M059J (cell line): ENCODE data around the gene CYSRT1. TPM values are rescaled to one million over a fixed set of nuclear protein-coding genes. Genes with fewer than 3 reads are reported as not detected.

Source experiments
- DNase-seq: peaks from one replicate; pipeline ENCODE4 v3.0.0-alpha.2; 2012; ENCODE audit warnings: low read depth
- total RNA-seq: library from RNA; depleted of rRNA; stranded (reverse); fragments of >200 nt; shearing (Covaris generic); gene quantifications from 2 replicates; pipeline ENCODE4 v1.2.3, GENCODE V29; 2014

The CYSRT1 gene
- total RNA-seq, 1 experiment from 2014 or later, result 1.0 TPM

DNA sequence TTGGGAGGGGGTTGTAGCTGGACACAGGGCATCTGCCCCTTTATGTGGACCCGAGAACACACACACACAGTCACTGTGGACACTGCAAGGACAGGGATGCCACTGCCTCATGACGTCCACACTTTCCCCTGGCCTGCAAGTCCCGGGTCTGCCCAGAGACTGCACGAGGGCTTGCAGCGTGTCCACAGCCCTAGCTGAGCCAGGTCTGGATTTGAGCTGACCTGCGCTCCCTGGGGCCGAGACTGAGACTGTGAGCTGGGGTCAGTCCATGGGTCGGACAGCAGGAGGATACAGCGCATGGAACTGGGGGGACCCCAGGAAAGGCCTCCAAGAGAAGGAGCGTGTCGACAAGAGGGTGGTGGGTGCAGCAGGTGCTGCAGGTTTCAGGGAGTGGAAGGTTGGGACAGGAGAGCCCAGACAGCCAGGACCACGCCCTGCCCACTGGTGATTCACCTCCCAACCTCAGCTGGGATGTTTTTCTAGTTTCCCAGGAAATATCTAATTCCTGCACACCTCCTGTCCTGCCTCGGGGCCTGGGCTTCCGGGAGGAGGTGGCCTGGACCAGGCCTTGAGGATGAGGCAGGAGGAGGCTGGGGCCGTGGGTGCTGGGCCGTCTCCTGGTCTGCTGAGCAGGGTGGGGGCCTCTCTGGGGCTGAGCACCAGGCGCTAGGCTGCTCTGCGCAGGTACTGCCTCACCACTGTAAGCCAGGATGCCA is 1.5 kb downstream of the CYSRT1 start:
- peak; percentile 84 for DNase-seq

DNA sequence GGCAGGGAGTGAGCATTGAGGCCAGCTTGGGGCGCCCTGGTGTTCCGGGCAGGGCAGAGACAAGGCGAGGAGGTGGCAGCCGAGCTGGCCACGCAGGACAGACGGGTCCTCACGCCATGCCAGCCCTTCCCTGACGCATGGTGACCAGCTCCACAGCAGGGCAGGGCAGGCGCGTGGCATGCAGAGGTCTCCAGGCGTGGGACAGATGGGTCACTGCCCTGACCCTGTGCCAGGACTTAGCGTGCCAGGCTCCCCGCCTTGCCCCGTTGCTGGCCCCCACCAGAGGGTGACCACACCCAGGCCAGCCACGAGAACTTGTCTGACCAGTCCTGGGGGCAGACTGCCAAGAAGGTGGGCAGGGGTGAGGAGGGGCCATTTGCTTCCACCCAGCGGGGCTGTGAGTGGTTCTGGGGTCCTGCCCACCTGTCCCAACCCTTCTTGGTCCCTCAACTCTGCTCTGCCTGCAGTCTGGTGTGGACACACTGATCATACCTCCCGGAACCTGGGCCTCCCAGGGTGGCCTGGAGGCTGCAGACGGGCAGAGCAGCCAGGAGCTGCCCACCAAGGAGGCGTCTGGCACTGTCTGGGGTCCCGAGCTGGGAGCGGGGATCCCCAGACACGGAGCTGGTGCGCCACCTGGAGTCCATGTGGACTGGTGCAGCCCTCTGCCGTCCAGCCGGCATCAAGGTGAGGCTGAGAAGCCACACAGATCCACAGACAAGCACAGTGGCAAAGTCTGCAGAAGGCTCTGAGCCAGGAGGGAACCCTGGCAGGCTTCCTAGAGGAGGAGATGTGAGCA is 2.3 kb downstream of the CYSRT1 start, which contains the start of gene RNF224:
RNF224 (plus strand) TSS at position 449 of the 799 bp plus-strand sequence. CDS start 834 bp downstream, outside the sequence.
- peak; percentile 80 for DNase-seq

DNA sequence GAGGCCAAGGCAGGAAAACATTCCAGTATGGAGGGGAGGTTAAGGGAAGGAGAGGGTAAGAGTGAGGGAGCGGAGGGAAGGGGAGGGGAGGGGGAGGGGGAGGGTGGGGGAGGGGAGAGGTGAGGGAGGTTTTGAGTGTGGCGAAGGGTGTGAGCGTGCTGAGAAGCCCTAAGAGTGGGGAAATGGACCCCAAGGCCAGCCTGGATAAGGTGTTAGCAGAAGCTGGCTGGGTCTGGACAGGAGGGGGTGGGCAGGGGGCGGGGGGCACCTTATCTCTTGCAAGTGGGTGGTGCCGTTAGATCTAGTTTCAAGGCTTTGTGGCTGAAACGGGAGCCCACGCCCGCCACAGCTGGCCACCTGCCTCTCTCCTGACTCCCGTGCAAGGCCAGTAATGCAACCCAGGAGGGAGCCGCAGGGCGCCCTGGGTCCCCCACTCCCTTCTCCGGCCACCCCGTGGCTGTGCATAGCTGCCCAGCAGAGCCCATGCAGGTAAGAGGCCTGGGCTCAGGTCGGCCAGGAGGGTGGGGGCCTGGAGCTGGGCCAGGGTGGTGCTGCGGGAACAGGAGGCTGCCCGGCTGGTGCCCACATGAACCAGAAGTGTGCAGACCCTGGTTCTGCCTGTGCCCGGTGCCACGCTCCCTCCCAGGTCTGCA is 3.0 kb downstream of the CYSRT1 start:
- DNase-seq, result no peak

DNA sequence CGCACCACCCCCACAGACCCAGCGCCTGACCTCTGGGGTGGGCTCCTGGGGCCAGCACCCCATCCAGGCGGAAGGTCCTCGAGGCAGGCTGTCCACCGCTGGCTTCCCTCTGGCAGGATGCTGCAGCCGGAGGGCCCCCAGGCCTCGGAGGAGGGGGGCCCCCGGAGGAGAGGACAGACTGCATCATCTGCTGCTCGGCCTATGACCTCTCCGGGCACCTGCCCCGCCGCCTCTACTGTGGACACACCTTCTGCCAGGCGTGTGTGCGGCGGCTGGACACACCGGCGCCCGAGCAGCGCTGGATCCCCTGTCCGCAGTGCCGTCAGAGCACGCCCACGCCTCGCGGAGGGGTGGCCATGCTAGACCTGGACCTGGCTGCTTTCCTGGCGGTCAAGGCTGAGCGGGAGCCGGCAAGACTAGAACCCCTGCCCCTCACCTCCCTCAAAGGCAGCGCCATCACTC is 3.6 kb downstream of the CYSRT1 start:
- DNase-seq, result no peak

DNA sequence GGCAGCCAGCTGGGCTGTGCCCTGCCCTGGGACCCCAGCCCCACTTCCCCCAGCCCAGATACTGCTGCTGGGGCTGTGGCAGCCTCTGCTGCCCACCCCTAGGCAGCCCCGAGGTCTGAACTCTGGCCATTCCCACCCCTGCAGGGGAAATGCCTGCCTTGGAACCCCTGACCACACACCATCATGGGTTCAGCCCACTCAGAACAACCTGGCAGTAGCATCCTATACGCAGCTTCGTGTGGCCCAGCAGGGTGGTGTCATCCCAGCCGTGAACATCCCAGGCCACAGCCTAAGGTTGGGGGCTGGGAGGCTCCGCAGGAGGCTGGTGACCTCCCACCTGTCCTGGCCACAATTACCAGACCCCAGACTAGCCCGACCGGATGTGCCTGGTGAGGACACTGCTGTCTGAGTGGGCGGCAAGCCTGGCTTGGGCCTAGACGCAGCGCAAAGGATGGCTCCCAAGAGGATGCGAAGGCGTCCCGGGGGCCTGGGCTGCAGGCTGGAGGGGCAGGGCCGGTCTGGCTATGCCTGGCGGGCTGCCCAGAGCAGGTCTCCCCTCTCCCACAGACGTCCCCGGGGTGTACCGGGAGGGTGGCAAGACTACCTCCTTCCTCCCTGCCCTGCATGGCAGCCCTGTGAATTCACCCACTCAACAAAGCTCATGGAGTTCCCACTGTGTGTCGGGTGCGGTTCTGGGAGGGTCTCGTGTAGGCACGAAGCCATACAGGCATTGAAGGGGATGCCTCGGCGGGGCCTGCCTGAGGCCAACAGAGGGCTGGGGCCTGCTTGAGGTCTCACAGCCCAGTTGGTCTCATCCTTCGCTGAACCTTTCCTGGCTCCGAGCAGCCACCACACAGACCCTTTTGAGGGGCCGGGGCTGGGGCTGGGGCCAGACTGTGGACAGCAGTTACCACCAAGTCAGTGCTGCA is 4.3 kb downstream of the CYSRT1 start:
- DNase-seq, result no peak

DNA sequence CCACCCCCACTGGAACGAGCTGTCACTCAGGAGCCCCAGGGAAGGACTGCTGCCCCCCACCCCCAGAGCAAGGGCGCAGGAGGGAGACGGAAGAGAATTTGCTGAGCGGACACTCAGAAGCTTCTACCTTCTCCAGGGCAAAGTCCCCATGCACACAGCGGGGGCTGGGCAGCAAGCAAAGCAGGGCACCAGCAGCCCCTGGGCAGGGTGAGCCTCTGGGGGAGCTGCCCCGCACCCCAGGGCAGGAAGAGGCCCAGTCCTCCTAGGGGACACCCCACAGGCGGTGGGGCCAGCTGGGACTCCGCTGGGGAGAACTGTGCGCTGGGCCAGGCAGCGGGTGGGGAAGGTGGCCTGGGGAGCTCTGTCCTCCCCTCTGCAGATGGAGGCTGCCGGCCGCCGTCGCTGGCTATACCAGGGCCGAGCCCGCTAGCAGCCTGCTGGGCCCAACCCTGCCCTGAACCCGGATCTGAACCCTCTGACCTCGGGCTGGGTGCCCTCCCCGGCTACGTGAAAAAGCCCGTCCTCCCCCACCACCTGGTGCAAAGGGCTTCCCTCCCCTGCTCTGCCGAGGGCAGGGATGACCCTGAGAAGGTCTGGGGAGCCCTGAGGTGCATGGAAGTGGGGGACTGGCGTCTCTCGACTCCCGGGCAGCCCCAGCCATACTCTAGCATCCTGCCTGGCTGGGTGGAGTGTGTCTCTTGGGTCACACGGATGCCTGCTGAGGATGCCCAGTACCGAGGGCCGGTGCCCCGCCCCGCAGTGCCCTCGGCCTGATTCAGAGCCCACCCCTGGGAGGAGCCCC is 5.1 kb downstream of the CYSRT1 start:
- no peak for DNase-seq

DNA sequence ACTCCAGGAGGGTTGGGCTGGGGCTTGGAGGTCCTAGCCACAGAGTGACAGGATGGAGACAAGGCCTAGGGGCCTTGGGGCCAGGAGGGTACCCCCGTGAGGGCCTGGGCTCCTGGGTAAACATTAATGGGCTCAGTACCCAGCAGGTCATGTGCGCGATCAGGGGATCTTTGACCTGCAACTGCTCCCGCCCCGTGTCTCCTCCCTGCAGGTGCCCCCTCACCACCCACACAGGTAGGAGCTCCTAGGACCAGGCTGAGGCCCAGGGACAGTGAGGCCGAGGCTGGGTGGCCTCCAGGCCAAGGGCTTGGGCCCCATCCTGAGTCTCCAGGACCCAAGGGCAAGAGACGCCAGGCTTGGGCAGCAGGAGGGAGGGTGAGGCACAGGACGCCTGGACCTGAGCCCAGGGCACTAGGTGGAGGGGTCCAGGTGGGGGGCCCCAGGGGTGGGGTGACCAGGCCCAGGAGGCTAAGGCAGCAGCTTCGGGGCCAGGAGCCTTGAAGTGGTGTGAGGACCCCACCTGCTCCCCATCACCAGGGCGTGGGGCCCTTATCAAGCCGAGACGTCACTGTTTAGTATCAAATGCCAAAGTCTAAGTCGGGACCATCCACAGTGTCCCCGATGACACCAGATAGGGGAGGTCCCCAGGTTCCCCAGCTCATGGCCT is 5.9 kb downstream of the CYSRT1 start, which contains the start of gene SLC34A3:
SLC34A3 (plus strand) TSS at position 197 of the 667 bp plus-strand sequence. CDS start 802 bp downstream, outside the sequence.
- DNase-seq, result no peak

DNA sequence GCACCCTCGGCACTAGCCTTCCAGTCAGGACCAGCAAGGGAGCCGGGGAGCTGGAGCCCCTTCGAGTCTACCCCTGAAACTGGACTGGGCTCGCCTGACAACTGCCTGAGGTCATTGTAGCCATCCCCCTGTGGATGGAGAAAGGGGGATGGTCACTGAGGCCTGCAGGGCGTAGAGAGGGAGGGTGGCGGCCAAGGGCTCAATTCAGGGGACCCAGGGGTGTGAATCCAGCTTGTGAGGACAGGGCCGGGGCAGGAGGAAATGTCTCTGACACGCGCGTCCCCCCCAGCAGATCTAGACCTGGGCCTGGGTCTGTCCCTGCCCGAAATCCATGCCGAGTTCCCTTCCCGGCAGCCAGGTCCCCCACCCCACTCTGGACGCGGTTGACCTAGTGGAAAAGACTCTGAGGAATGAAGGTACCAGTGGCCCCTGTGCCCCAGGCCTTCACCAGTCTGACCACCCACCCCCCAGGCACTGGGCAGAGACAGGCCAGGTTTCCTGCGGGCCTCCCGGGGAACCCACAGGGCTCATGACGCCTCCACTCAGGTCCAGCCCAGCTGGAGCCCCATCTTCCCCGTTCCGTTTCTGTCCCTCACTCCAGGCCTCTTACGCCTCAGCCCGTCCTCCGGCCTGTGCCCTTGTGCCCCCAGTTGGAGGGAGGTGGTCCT is 6.5 kb downstream of the CYSRT1 start:
- DNase-seq, result no peak

DNA sequence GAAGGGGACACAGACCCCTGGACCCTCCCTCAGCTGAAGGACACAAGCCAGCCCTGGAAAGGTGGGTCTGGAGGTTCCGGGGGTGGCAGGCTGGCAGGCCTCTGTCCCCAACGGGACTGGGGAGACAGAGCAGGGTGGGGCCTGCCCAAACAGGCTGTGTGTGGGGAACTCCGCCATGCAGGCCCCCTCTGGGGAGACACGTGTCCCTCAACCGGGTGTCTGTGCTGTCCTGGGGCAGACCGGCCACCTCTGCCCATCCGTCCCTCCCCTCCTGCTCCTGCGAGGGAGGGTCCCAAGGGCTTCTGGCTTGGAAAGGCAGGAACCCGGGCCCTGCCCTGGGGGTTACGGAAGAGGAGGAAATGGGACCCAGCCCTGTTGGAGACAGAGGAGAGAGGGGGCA is 7.1 kb downstream of the CYSRT1 start:
- DNase-seq, result no peak

DNA sequence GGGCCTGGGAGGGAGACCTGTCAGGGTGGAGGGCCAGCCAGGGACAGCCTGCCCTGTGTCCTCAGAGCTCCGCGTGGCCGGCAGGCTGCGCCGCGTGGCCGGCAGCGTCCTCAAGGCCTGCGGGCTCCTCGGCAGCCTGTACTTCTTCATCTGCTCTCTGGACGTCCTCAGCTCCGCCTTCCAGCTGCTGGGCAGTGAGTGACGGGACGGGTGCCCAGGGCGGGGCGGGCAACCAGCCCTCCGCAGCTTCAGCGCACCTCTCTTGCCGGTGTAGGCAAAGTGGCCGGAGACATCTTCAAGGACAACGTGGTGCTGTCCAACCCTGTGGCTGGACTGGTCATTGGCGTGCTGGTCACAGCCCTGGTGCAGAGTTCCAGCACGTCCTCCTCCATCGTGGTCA is 7.5 kb downstream of the CYSRT1 start:
- no peak for DNase-seq

DNA sequence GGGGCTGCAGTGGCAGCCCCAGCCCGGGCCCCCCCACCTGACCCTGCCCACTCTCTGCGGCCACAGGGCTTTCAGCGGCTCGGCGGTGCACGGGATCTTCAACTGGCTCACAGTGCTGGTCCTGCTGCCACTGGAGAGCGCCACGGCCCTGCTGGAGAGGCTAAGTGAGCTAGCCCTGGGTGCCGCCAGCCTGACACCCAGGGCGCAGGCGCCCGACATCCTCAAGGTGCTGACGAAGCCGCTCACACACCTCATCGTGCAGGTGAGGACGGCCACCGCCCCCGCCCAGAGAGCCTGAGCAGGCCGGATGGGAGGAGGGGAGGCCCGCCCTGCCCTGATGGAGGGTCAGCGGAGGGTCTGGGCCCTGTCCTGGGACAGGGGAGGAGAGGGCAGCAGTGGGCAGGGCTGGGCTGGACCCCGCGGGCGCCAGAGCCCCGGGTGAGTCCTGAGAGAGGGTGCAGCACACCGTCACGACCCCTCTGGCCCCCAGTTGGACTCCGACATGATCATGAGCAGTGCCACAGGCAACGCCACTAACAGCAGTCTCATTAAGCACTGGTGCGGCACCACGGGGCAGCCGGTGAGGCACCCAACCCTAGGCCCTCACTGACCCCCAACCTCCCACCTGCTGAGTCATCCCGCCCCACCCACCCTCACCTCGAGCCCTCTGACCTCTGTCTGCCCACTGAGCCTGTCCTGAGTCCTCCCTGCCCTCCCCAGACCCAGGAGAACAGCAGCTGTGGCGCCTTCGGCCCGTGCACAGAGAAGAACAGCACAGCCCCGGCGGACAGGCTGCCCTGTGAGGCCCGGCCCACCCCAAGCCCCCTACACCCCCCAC is 8.4 kb downstream of the CYSRT1 start:
- no peak for DNase-seq

DNA sequence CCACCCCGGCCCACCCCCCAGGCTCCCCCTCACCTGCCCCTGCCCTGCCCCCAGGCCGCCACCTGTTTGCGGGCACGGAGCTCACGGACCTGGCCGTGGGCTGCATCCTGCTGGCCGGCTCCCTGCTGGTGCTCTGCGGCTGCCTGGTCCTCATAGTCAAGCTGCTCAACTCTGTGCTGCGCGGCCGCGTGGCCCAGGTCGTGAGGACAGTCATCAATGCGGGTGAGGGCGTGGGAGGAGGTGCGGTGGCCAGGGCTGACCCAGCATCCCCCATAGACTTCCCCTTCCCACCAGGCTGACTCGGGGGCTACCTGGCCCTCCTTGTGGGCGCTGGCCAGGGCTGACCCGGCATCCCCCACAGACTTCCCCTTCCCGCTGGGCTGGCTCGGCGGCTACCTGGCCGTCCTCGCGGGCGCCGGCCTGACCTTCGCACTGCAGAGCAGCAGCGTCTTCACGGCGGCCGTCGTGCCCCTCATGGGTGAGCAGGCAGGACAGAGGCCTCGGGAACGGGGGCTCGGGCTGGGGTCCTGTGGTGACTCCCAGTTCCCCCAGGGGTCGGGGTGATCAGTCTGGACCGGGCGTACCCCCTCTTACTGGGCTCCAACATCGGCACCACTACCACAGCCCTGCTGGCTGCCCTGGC is 9.2 kb downstream of the CYSRT1 start:
- DNase-seq, result no peak

DNA sequence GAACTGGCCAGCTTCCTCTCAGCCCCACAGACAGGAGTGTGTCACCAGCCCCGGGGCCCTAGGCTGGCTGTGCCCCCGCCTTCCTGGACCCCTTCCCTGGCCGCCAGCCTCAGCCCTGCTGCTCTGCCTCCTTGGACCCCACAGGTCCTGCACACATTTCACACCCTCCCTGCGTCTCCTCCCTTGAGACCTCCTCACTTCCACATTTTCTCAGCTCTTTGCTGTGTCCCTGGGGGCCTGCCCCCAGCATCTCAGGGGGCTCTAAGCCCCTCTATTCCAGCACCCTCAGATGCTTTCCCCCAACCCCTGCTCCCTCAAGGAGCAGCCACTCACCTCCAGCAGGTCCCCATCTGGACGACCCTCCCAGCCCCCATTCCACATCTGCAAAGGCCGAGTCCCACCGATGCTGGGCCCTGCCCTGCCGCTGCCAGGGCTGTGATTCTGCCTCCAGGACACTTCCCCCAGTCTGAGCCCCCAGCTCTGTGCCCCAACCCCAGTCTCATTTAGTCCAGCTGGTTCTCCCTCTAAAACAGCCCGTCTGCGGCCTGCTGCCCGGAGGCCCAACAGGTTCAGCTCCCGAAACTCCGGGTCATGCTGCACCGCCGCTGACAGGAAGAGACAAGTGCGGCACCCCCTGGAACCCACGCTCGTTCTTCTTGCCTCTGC is 9.9 kb downstream of the CYSRT1 start:
- DNase-seq, result no peak

DNA sequence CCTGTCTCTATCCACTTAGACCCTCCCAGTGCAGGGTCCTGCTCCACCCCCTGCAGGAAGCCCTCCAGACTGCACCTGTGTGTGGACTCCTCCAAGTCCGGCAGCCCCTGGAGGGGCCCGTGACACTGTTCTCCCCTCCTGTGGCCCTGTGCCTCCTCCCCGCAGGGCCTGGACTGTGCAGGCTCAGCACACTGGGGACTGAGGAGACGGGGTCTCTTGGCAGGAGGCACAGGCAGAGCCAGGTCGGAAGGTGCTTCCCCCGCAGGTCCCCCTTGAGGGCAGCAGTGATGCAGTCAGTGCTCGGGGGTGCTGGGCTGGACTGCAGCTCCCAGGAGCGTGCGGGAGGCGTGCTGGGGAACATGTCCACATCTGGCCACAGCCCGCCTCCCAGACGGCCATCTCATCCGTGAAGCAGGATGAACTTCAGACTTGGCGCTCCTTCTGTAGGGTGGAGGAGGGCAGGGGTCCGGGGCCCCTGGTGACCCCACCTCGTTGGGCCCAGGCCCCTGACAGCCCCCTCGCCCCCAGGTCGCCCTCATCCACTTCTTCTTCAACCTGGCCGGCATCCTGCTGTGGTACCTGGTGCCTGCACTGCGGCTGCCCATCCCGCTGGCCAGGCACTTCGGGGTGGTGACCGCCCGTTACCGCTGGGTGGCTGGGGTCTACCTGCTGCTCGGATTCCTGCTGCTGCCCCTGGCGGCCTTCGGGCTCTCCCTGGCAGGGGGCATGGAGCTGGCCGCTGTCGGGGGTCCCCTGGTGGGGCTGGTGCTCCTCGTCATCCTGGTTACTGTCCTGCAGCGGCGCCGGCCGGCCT is 10.7 kb downstream of the CYSRT1 start:
- no peak for DNase-seq

DNA sequence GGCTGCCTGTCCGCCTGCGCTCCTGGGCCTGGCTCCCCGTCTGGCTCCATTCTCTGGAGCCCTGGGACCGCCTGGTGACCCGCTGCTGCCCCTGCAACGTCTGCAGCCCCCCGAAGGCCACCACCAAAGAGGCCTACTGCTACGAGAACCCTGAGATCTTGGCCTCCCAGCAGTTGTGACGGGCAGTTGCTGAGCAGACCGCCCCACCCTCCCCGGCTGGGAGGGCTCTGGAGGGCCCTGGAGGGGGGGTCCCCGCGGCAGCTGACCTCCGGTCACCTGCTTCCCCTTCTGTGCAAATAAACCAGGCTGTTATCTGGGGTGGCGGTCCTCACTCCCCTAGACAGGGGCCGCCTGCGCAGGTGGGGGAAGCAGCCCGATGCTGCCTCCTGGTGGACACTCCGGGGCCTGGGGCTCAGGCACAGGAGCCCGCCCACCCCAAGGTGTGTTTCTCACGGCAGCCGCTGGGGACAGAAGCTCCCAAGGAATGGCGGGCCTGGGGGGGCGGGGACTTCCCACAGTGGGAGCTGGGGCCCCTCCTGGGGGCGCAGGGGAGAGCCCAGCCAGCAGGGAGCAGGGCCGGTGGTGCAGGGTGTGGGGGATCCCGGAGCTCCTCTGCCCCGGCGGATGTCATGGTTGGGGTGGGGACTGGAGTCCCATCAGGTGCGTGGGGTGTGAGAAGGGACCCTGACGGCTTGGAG is 11.4 kb downstream of the CYSRT1 start:
- peak; percentile 64 for DNase-seq

DNA sequence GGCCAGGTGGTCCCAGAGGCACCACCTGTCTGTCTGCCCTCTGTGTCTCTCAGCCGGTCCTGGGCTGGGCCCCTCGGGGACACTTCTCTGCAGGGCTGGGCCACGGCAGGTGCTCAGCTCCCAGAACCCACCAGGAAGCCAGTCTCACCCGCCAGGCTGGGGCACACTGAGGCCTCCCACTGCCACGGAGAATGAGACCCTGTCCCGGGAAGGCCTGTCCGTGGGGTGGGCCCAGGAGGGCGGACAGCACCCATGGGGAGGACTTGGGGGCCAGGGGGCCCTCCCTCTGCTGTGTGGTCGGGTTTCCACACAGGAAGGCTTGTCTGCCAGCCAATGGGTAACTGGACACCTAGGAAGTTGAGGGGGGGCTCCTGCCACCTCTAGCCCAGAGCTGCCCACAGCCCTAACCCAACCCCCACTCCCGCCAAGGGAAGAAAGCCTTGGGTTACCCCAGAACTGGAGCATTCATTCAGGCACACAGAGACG is 12.0 kb downstream of the CYSRT1 start:
- DNase-seq, result no peak
